PFSK-1 (cell line): ENCODE results near the gene AKAP4.

ENCODE experiments used
- POLR2AphosphoS5 ChIP-seq: IDR thresholded peaks from 2 replicates; pipeline ENCODE4 v1.6.1; 2012; ENCODE audit warnings: low read depth, mild to moderate bottlenecking, control low read depth, low read length, moderate library complexity
- TAF1 ChIP-seq: IDR thresholded peaks from 2 replicates; pipeline ENCODE4 v1.6.1; 2012; ENCODE audit warnings: low read length, control low read depth, borderline replicate concordance; ENCODE audit not compliant: insufficient read depth
- TF ChIP-seq, protein P1 (sequence below), 2 experiments: IDR thresholded peaks; 2 replicates each; pipeline versions ENCODE4 v1.6.1 to v1.8.0; 2011 to 2012; ENCODE audit warnings: low read depth in 2 of 2, low read length in 2 of 2, control low read depth in 1 of 2, inconsistent platforms in 1 of 2, mild to moderate bottlenecking in 1 of 2, moderate library complexity in 1 of 2; ENCODE audit not compliant: insufficient read depth in 1 of 2

GRCh38 chrX:50147972-50148371, 52.8 kb downstream of the AKAP4 start:
- TF ChIP-seq TAF1, result no peak
- no peak for TF ChIP-seq POLR2AphosphoS5
- TF ChIP-seq, protein P1, sequence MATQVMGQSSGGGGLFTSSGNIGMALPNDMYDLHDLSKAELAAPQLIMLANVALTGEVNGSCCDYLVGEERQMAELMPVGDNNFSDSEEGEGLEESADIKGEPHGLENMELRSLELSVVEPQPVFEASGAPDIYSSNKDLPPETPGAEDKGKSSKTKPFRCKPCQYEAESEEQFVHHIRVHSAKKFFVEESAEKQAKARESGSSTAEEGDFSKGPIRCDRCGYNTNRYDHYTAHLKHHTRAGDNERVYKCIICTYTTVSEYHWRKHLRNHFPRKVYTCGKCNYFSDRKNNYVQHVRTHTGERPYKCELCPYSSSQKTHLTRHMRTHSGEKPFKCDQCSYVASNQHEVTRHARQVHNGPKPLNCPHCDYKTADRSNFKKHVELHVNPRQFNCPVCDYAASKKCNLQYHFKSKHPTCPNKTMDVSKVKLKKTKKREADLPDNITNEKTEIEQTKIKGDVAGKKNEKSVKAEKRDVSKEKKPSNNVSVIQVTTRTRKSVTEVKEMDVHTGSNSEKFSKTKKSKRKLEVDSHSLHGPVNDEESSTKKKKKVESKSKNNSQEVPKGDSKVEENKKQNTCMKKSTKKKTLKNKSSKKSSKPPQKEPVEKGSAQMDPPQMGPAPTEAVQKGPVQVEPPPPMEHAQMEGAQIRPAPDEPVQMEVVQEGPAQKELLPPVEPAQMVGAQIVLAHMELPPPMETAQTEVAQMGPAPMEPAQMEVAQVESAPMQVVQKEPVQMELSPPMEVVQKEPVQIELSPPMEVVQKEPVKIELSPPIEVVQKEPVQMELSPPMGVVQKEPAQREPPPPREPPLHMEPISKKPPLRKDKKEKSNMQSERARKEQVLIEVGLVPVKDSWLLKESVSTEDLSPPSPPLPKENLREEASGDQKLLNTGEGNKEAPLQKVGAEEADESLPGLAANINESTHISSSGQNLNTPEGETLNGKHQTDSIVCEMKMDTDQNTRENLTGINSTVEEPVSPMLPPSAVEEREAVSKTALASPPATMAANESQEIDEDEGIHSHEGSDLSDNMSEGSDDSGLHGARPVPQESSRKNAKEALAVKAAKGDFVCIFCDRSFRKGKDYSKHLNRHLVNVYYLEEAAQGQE (IDR thresholded peaks at IDR 0.05; ENCODE audit: insufficient read depth in 1 of 2, low read depth in 2 of 2, low read length in 2 of 2), result no peak
